ENCODE measurements around the gene GPC5. TPM values are rescaled to one million over a fixed set of nuclear protein-coding genes. Genes with fewer than 3 reads are reported as not detected.

Gene GPC5
- total RNA-seq, 1 experiment from 2014 or later = 0.15 TPM

GRCh38 chr13:91744284-91744683 lies 345.9 kb downstream of the GPC5 start:
- H3K4me1 ChIP-seq (ENCODE audit: insufficient read depth, low read length) = no peaks in the 10 kb centered on the region; the same call in 1 of the 2 replicates
- TF ChIP-seq CTCF (conservative IDR thresholded peaks at IDR 0.05) = no peak
- no peak overlapping the region for H3K4ac ChIP-seq (ENCODE audit: low read depth, low read length)
- H3K27me3 ChIP-seq (ENCODE audit: insufficient read depth, low read length) = no peaks in the 10 kb centered on the region
- no peak overlapping the region for H3K9ac ChIP-seq (ENCODE audit: extremely low read depth, insufficient read length, low read length)
- Mint-ChIP-seq H3K27me3 (ENCODE audit: low read depth) (no peaks in the 10 kb centered on the region), H3K36me3 (ENCODE audit: insufficient read depth in 1 of 3, low read depth in 3 of 3) (no peaks in the 10 kb centered on the region), H3K4me3 (no peak overlapping the region), H3K27ac (no peak overlapping the region), H3K4me1 (peaks cover 0 to 3% of the 10 kb centered on the region in 2 experiments; a peak in 1 of 4 replicates), H3K9me3 (no peaks in the 10 kb centered on the region)
- H2BK5ac ChIP-seq (ENCODE audit: insufficient read length, low read length) = no peak overlapping the region
- no peak overlapping the region for H3K27ac ChIP-seq (ENCODE audit: insufficient read length, low read depth, low read length)
- no peak overlapping the region for H2BK120ac ChIP-seq (ENCODE audit: low read depth, low read length, poor library complexity, severe bottlenecking)
- no peaks in the 10 kb centered on the region for H3K79me1 ChIP-seq (ENCODE audit: insufficient read depth, low read depth, low read length, poor library complexity, severe bottlenecking)
- no peak overlapping the region for H3K4me2 ChIP-seq (ENCODE audit: insufficient read depth, insufficient read length, low read length)
- no peak overlapping the region for H4K8ac ChIP-seq (replicated peaks; ENCODE audit: insufficient read length, low read depth, low read length)
- no peaks in the 10 kb centered on the region for H3K9me3 ChIP-seq (ENCODE audit: control insufficient read depth, low read depth, low read length)
- no peak overlapping the region for H2AK5ac ChIP-seq (ENCODE audit: insufficient read length, low read length)
- no peak overlapping the region for H4K91ac ChIP-seq (ENCODE audit: insufficient read length, low read depth, low read length)
- no peak overlapping the region for H2BK15ac ChIP-seq (ENCODE audit: low read depth, low read length)
- no peak overlapping the region for H2AFZ ChIP-seq (ENCODE audit: low read length)
- H3K56ac ChIP-seq (ENCODE audit: insufficient read length, low read depth, low read length) = no peak overlapping the region
- H2BK20ac ChIP-seq (ENCODE audit: low read depth, low read length, poor library complexity, severe bottlenecking) = no peak overlapping the region
- no peak overlapping the region for H4K5ac ChIP-seq (ENCODE audit: insufficient read length, low read depth, low read length)
- H3K14ac ChIP-seq (ENCODE audit: insufficient read depth, low read length) = no peak overlapping the region
- no peak overlapping the region for H3K18ac ChIP-seq (ENCODE audit: insufficient read length, low read depth, low read length)
- no peaks in the 10 kb centered on the region for H3K79me2 ChIP-seq (ENCODE audit: insufficient read depth, low read length)
- H3K23ac ChIP-seq (ENCODE audit: insufficient read length, low read depth, low read length) = no peak overlapping the region
- H2BK12ac ChIP-seq (ENCODE audit: insufficient read length, low read depth, low read length) = no peak overlapping the region
- no peak overlapping the region for H3T11ph ChIP-seq (ENCODE audit: low read length)
- no peaks in the 10 kb centered on the region for H4K20me1 ChIP-seq (ENCODE audit: control insufficient read depth, insufficient read depth, insufficient read length)
- no peak for DNase-seq
- no peaks in the 10 kb centered on the region for H3K23me2 ChIP-seq (ENCODE audit: insufficient read length, low read depth, low read length, poor library complexity, severe bottlenecking)

Data from H9 (cell line).